SK-N-MC (cell line): ENCODE measurements around the gene PLD5.

Experiments used
- DNase-seq: peaks from one replicate; pipeline ENCODE4 v3.0.0-alpha.2; 2011; ENCODE audit warnings: low read depth, low spot score
- H3K27ac ChIP-seq: fragments of 200-600 bp; sonication (generic); 2 replicates; pipeline ENCODE4 v1.5.1; 2016; ENCODE audit warnings: mixed run types
- H3K36me3 ChIP-seq: fragments of 200-600 bp; sonication (generic); 2 replicates; pipeline ENCODE4 v1.6.1; 2017; ENCODE audit warnings: antibody characterized with exemption, low read length, mixed read lengths; ENCODE audit not compliant: insufficient read depth
- H3K4me3 ChIP-seq: fragments of 200-600 bp; sonication (generic); 2 replicates; pipeline ENCODE4 v1.5.1; 2016
- H3K9ac ChIP-seq: fragments of 200-600 bp; sonication (generic); 2 replicates; pipeline ENCODE4 v1.8.0; 2017; ENCODE audit warnings: mixed run types, mixed read lengths; ENCODE audit not compliant: insufficient read length
- H3K9me3 ChIP-seq: fragments of 200-600 bp; sonication (generic); 2 replicates; pipeline ENCODE4 v1.6.1; 2017; ENCODE audit warnings: low read depth, mild to moderate bottlenecking, antibody characterized with exemption, low read length, moderate library complexity, mixed read lengths
- EZH2 ChIP-seq: fragments of 200-600 bp; sonication (generic); IDR thresholded peaks from one replicate; pipeline ENCODE4 v1.6.1; 2017; ENCODE audit warnings: antibody characterized with exemption
- FOXP2 ChIP-seq: optimal IDR thresholded peaks from 2 replicates; pipeline ENCODE3; 2011; ENCODE audit warnings: mild to moderate bottlenecking, moderate library complexity; ENCODE audit not compliant: insufficient read depth; ENCODE audit errors: extremely low read length, control extremely low read depth
- POLR2AphosphoS5 ChIP-seq: IDR thresholded peaks from 2 replicates; pipeline ENCODE4 v1.6.1; 2012; ENCODE audit warnings: mild to moderate bottlenecking, low read depth, low read length, borderline replicate concordance

PLD5 gene

GRCh38 chr1:242426271-242426905, 98.1 kb downstream of the PLD5 start:
- H3K27ac ChIP-seq, result no peak overlapping the region
- TF ChIP-seq FOXP2, result no peak
- no peak for TF ChIP-seq POLR2AphosphoS5
- no peak for TF ChIP-seq EZH2
- no peak for DNase-seq
- H3K9me3 ChIP-seq, result no peaks in the 10 kb centered on the region
- no peaks in the 10 kb centered on the region for H3K36me3 ChIP-seq
- no peak overlapping the region for H3K4me3 ChIP-seq
- H3K9ac ChIP-seq, result no peak overlapping the region

GRCh38 chr1:242425232-242425631, 99.3 kb downstream of the PLD5 start:
- Histone ChIP-seq H3K36me3 (no peaks in the 10 kb centered on the region), H3K27ac (no peak overlapping the region), H3K9ac (no peak overlapping the region), H3K9me3 (no peaks in the 10 kb centered on the region), H3K4me3 (no peak overlapping the region)
- TF ChIP-seq FOXP2, result no peak
- no peak for TF ChIP-seq EZH2
- DNase-seq, result no peak

DNA sequence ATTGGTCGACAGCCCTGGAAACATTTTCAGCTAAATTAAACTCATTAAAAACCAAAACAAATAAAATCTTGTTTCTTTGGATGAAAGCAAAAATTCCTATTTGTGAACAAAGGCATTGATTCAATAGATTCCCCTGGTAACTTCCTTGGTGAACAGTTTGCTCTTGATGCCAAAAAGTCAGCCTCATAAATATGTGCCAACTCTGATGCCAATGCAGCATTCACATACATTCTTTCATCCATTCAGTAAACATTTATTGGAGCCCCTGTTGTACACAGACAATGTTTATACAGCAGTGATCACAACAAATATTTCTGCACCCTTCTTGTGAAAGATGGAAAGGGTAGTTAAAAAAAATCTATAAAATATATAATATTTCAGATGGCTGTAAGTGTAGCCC, 107.8 kb downstream of the PLD5 start:
- TF ChIP-seq EZH2 (no peak), POLR2AphosphoS5 (no peak), FOXP2 (no peak)
- Histone ChIP-seq H3K27ac (no peak overlapping the region), H3K4me3 (no peak overlapping the region), H3K9me3 (no peaks in the 10 kb centered on the region), H3K9ac (no peak overlapping the region), H3K36me3 (no peaks in the 10 kb centered on the region)
- DNase-seq, result no peak

DNA sequence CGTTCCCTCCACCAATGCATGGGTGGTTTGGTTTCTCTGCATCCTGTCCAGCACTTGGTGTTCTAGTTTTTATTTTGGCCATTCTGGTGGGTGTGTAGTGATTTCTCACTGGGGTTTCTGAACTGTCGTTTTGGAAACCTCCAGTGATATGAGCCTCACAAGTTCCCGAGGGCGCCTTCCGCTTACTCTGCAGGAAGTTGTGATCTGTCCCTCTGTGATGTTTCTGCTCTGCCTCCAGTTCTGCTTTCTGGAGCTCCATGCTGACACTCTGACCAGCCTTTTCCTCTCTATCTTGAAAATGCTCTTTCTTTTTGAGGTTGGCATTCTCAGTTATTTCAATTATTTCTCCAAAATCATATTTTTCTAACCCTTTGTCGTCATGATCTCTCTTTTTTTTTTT, 111.6 kb downstream of the PLD5 start:
- H3K9me3 ChIP-seq, result no peaks in the 10 kb centered on the region
- no peak overlapping the region for H3K4me3 ChIP-seq
- H3K27ac ChIP-seq, result no peak overlapping the region
- no peak for DNase-seq
- H3K9ac ChIP-seq, result no peak overlapping the region
- H3K36me3 ChIP-seq, result no peaks in the 10 kb centered on the region
- no peak for TF ChIP-seq FOXP2
- no peak for TF ChIP-seq POLR2AphosphoS5
- no peak for TF ChIP-seq EZH2

DNA sequence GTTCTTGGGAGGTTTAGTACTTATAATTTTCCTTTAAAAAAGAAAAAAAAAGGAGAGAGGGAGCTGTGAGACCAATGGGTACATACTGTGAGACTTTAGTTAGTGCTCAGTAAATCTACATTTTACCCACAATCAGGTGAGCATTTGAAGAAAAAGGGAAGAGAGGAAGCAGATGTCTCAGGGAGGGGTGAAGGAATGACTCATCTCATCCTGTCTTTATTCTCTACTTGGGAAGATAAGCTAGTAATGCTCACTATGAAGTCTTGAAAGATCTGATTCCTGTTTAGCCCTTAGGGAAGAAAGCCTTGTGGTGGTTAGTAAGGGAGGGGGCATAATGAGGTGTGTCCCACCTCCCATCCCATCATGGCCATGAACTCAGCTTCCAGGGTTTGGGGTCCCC, 112.6 kb downstream of the PLD5 start:
- no peak for DNase-seq
- H3K9me3 ChIP-seq, result no peaks in the 10 kb centered on the region
- H3K27ac ChIP-seq, result no peak overlapping the region
- no peak overlapping the region for H3K4me3 ChIP-seq
- no peak overlapping the region for H3K9ac ChIP-seq
- TF ChIP-seq EZH2, result no peak
- no peak for TF ChIP-seq POLR2AphosphoS5
- no peaks in the 10 kb centered on the region for H3K36me3 ChIP-seq

DNA sequence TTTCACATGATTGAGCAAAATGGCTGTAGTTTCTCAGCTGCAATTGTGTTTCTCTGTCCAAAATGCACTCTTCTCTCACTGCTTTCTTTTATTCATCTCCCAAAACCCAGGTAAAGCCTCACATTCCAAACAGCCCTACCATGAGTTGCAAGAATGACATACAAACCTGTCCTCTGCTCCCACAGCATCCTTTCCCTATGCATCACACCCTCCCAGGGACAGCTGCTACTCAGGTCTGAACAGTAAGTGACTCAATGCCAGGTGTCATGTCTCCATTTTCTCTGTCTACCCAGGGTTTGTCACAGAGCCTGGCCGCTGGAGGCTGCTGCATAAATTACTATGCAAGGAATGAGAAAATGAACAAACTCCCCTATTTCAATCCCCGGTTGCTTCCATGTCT, 118.5 kb downstream of the PLD5 start:
- Histone ChIP-seq H3K4me3 (no peak overlapping the region), H3K27ac (no peak overlapping the region)
- TF ChIP-seq POLR2AphosphoS5 (no peak), EZH2 (no peak), FOXP2 (no peak)

GRCh38 chr1:242404296-242404695, 120.2 kb downstream of the PLD5 start:
- no peak overlapping the region for H3K27ac ChIP-seq

More for the DNA sequence above, 118.5 kb downstream of the PLD5 start:
- Histone ChIP-seq H3K9ac (no peak overlapping the region), H3K36me3 (no peaks in the 10 kb centered on the region), H3K9me3 (no peaks in the 10 kb centered on the region)
- no peak for DNase-seq

GRCh38 chr1:242402956-242403355, 121.5 kb downstream of the PLD5 start:
- H3K36me3 ChIP-seq, result no peaks in the 10 kb centered on the region
- no peak overlapping the region for H3K4me3 ChIP-seq
- DNase-seq, result no peak
- H3K9me3 ChIP-seq, result no peaks in the 10 kb centered on the region
- no peak overlapping the region for H3K27ac ChIP-seq
- no peak for TF ChIP-seq POLR2AphosphoS5
- no peak for TF ChIP-seq EZH2
- TF ChIP-seq FOXP2, result no peak
- no peak overlapping the region for H3K9ac ChIP-seq

More at GRCh38 chr1:242404296-242404695, 120.2 kb downstream of the PLD5 start:
- Histone ChIP-seq H3K4me3 (no peak overlapping the region), H3K9ac (no peak overlapping the region), H3K9me3 (no peaks in the 10 kb centered on the region), H3K36me3 (no peaks in the 10 kb centered on the region)
- no peak for TF ChIP-seq EZH2
- no peak for TF ChIP-seq FOXP2
- TF ChIP-seq POLR2AphosphoS5, result no peak
- no peak for DNase-seq

DNA sequence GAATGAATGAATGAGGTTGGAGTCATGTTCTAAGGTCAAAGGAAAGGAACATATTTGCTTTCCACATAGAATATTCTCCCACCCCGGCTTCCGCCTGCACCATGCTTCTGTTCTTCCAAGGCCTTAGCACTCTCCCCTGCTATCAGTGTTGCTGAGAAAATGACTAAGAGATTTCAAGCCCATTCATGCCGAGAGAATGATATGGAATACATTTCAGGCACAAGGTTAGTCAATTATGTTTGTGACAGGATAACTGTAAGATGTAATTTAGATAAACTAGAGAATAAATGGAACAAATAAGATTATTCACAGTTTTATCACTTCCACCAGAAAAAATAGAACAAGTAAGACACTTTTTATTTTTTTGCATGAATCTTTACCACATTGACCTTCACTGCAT, 122.6 kb downstream of the PLD5 start:
- H3K9me3 ChIP-seq, result no peaks in the 10 kb centered on the region
- no peak for DNase-seq
- H3K9ac ChIP-seq, result no peak overlapping the region
- no peak overlapping the region for H3K27ac ChIP-seq
- no peak for TF ChIP-seq FOXP2
- TF ChIP-seq EZH2, result no peak
- no peak for TF ChIP-seq POLR2AphosphoS5
- H3K36me3 ChIP-seq, result no peaks in the 10 kb centered on the region
- H3K4me3 ChIP-seq, result no peak overlapping the region
